Measurements from ENCODE around the gene ZNF691.

GRCh38 chr1:42849944-42850343 lies 3.5 kb downstream of the ZNF691 start:
- no peak for TF ChIP-seq CREB1 (CRISPR knock-in tag; IDR thresholded peaks at IDR 0.05)
- no peak for TF ChIP-seq CTCF (IDR thresholded peaks at IDR 0.05)
- TF ChIP-seq HMGA2 (CRISPR knock-in tag; IDR thresholded peaks at IDR 0.05) = no peak
- TF ChIP-seq, protein P1, sequence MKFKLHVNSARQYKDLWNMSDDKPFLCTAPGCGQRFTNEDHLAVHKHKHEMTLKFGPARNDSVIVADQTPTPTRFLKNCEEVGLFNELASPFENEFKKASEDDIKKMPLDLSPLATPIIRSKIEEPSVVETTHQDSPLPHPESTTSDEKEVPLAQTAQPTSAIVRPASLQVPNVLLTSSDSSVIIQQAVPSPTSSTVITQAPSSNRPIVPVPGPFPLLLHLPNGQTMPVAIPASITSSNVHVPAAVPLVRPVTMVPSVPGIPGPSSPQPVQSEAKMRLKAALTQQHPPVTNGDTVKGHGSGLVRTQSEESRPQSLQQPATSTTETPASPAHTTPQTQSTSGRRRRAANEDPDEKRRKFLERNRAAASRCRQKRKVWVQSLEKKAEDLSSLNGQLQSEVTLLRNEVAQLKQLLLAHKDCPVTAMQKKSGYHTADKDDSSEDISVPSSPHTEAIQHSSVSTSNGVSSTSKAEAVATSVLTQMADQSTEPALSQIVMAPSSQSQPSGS (CRISPR knock-in tag; IDR thresholded peaks at IDR 0.05; ENCODE audit: borderline replicate concordance, low read depth) = no peak
- no peak for TF ChIP-seq HMGXB4 (CRISPR knock-in tag; IDR thresholded peaks at IDR 0.05)
- TF ChIP-seq FOXP4 (CRISPR knock-in tag; IDR thresholded peaks at IDR 0.05) = no peak
